ENCODE measurements around the gene PSMA7. TPM values are rescaled to one million over a fixed set of nuclear protein-coding genes. Genes with fewer than 3 reads are reported as not detected.

Gene PSMA7
- 422 and 425 TPM in 2 replicates for total RNA-seq

DNA sequence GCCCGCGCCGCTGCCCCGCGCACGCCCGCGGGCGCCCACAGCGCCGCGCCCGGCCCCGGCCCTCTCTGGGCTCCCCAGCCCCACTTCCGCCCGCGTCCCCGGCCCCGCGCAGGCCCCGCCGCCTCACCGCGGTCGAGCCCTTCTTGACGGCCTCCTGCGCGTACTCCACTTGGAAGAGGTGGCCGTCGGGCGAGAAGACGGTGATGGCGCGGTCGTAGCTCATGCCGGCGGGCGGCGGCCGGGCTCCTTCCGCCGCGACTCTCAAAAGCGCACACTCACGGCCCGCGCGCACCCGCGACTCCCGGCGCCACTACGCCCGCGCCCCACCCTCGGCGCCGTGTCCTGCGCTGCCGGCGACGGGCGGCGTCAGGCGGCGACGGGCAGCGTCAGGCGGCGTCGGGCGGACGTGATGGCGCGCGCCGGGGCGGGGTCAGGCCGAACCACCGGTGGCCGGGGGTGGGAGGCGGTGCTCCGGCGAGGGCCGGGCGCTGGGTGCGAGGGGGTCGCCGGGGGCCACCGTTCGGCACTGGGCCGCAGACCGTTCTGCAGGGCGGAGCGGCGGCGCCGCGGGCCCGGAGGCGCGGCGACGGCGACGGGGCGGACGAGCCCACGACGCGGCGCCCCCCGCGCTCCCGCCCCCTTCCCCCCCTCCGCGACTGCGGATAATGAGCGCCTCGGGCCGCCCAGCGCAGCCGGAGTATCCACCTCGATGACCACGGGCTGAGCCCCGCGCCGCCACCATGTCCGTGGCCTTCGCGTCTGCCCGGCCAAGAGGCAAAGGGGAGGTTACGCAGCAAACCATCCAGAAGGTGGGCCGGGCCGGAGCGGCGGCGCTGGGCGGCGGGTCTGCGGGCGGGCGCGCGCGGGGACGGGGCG lies at the start of gene PSMA7, which contains the start of gene SS18L1:
Gene PSMA7 (minus strand): TSS at position 314 of the 876 bp plus-strand sequence. CDS start 91 bp downstream, at position 223.
Gene SS18L1 (plus strand): TSS at position 689 of the 876 bp plus-strand sequence. CDS start 52 bp downstream, at position 741.
- DNase-seq (ENCODE audit: extremely low read depth, low read depth, low spot score) = no peak

DNA sequence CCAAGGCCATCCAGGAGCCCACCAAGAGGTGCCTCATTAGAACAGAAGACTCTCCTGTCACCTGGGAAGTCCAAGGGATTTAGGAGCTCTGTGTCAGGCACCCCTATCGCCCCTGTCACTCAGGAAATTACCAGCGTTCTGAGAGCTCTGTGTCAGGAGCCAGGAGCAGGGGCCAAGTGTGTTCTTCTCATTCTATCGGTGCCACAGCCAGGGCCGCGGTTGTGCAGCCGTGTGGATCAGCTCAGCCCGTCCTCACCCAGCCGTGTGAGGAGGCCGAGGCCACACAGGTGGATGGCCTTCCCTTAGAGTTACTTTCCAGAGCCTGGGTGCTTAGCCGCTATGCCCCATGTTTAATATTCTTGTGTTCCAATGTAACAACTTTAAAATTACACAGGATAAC lies 49.4 kb upstream of the PSMA7 start:
- no peak for DNase-seq (ENCODE audit: extremely low read depth, low read depth, low spot score)

DNA sequence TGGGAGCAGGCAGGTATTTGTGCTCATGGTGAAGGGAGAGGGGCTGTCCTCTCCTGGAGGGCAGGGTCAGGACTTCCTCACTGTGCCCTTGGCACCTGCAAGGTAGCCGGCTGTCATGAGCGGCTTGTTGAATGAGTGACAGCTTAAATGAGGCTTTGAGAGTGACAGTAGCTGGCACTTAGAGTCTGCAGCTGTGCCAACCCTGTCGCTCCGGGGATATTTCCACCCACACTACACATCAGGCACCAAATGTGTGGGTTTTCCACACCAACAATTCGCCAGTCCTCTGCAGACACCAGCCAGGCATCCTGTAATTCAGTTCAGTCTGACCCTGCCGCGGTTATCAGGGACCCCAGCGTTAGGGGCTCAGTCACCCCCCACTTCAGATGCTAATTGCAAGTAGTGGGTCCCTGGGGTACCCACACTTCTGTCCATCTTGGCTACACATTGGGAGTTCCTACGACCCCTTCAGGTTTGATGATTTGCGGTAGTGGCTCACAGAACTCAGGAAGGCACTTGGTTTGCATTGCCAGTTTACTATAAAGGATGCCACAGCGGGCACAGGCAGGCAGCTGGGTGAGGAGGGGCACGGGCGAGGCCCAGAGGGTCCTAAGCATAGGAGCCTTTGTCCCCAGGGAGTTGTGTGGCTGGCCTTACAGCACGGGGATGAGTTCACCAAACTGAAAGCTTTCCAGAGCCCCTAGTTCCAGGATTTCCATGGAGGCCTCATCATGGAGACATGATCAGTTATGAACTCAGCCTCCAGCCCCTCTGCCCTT lies 48.8 kb upstream of the PSMA7 start:
- no peak for DNase-seq (ENCODE audit: extremely low read depth, low read depth, low spot score)

DNA sequence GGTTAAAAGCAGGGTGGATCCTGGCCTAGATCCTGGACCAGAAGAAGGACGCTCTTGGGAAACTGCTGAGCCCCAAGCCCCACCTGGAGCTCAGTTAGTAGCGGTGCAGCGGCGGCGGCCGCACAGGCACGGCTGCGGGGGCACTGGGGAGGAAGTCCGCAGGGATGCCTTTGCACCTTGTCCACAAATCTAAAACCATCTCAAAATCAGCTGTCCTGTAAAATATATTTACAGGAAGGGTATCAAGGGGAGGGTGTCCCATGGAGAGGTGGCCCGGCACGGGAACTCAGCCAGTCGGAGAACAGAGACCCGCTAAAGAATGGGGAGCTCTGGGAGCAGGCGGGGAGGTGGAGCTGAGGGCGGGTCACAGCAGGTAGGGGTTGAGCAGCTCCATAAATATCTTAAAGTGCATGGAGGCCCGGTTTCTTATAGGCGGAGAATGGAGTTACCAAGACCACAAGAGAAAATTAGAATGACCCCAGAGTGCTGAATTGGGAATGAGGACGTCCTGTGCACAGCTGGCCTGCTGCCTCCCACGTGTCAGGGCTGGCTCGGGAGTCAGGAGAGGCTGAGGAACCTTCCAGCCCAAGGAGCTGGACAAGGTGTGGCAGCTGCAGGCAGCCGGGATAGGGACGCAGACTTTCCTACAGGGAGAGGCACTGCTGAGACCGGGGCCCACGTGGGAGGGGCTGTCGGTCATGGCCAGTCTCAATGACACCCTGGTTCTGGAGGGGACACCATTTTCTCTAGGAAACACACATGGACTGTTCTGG lies 47.6 kb upstream of the PSMA7 start:
- DNase-seq (ENCODE audit: extremely low read depth, low read depth, low spot score) = no peak

DNA sequence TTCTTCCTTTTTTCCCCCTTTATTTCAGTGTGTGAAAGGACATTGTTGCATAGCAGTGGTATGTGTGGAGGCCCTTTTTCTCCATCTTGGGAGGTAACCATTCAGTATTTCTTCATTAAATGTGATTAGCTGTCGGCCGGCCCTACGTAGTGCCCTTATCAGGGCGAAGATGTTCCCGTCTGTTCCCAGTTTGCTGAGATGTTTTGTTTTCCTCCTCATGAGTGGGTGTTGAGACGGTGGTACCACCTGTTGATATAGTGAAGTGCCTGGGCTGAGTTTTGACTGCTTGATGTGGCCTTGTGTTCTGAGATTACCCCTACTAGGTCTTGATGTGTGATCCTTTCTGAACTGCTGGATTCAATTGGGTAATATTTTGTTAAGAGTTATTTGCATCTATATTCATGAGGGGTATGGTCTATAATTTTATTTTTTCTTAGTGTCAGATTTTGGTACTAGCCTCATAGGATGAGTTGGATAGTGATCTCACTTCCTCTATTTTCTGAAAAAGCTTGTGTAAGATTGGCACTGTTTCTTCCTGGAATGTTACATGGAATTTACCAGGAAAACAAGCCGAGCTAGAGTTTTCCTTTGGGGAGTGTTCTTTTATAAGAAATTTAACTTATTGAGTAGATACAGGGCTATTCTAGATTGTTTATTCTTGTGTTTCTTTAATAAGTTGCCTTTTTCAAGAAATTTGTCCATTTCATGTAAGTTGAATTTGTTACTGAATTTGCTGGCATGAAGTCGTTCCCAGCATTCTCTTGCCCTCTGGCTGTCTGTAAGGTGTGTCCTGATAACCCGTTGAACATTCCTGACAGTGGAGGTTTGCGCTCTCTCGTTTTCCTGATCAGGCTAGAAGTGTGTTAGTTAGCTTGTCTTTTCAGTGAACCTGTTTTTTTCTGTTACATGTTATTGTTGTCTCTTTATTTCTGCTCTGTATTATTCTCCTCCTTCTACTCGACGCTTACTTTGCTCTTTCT lies 44.0 kb upstream of the PSMA7 start:
- no peak for DNase-seq (ENCODE audit: extremely low read depth, low read depth, low spot score)

DNA sequence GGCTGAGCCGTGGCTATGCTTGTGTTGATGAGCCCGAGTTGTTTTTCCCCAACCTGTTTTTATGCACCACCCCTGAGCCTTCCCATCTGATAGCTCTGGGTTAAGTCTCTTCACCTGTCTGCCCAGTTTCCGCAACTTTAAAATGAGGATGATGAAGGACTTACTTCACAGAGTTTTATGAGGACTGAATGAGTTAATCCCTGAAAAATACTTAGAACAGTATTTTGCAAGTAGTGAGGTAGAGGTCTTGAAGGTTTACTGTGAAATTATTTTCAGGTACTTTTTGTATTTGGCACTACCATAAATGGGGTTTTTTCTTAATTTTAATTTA lies 42.9 kb upstream of the PSMA7 start:
- DNase-seq (ENCODE audit: extremely low read depth, low read depth, low spot score) = no peak

DNA sequence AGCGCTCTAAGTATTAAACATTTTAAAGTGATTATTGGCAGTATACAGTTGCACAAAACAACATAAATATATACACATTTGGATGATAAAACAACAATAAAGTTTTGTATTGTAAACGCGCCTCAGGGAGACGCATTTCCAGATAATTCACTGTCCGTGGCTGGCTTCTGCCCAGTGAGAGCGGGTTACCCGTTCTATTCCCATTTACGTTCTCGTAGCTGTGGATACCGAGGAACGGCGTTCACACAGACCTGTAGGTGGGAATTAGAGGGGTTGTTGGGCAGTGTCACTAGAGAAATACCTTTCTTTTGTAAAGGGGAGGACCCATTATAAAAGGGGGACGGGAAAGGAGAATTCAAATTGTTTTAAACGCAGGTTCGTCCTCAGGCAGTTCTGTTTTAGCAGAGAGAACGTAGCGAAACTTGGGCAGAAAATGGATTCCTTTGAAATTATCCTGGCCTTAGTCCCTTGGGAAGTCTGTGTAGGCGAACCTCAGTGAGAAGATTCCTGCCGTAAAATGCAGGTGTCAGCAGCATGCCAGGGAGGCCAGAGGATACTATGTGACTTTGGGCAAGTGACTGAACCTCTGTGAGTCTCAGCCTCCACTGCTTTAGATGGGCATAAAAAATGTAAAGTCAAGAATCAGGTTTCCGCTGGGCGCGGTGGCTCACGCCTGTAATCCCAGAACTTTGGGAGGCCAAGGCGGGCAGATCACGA lies 40.4 kb upstream of the PSMA7 start:
- DNase-seq (ENCODE audit: extremely low read depth, low read depth, low spot score) = no peak

DNA sequence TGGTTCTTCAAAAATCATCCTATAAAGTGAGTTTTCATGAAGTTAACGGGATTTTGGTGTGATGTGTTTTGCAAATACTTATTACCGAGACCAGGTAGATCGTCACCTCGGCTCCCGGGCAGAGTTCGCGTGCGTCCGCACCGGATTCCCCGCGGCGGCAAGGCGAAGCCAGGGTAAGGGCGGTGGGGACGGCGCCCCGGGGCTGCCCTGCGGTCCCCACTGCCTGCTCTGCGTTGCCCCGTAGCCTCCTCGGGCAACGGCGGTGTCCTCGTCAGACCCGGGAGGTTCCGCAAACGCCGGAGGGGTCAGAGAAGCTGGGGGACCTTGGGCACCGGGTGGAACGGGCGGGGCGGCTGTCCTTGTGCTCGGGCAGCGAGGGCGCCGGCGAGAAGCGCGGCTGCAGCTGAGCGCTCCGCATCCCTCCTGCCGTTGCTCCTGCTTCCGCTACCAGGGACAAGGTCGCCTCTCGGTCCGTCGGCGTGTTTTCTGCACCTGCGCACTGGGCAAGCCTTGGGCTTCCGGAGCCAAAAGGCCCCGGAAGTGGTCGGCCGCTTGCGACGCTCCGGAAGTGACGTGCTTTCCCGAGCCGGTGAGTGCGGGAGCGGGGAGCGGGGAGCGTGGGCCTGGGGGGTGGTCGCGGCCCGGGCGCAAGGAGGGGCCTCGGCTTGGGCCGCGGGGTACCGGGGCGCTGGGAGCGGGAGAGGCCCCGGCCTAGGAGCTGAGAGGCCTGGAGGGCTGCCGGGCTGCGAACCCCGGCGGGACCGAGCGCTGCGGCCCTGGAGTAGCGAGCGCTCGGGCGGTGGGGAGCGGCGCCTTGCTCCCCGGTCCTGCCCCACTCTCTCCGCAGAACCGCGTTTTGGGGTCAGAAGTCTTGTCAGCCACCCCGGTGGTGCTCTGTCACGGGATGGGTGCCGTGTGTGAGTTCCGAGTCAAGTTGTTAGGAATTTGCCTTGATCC lies 39.6 kb upstream of the PSMA7 start, which contains the start of gene MTG2:
Gene MTG2 (plus strand): TSS at position 560 of the 957 bp plus-strand sequence. CDS start 10,393 bp downstream, outside the sequence.
- no peak for DNase-seq (ENCODE audit: extremely low read depth, low read depth, low spot score)

DNA sequence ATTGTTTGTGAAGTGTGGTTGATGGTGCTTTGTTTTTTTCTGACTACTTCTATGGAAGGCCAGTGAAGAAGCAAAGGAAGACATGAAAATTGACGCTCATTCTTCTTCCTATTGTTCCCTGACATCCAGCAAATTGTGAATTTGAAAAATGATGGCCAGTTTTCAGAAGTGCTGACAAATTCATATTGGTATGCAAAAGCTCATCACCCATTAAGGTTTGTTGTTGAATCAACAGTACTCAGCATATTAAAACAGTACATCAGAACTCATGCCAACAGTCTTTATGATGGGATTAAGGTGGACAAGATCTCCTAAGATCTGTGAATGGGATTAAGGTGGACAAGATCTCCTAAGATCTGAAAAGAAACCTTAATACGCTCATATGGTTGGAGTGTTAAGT lies 38.6 kb upstream of the PSMA7 start:
- no peak for DNase-seq (ENCODE audit: extremely low read depth, low read depth, low spot score)

DNA sequence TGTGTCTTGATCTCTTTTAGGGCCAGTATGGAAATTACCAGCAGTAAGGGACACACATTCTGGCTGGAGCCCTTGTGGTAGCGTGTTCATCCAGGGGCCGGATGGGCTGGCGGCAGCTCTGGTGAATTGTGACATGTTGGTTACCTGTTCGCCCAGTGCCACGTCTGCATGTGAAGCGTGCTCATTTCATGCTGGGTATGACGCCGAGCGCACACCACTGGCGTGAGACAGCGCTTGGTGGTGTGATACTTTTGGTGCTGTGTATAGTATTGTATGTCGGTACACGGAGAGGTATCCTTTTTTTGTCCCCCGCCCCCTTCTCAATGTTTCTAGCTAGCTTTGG lies 35.9 kb upstream of the PSMA7 start:
- no peak for DNase-seq (ENCODE audit: extremely low read depth, low read depth, low spot score)

DNA sequence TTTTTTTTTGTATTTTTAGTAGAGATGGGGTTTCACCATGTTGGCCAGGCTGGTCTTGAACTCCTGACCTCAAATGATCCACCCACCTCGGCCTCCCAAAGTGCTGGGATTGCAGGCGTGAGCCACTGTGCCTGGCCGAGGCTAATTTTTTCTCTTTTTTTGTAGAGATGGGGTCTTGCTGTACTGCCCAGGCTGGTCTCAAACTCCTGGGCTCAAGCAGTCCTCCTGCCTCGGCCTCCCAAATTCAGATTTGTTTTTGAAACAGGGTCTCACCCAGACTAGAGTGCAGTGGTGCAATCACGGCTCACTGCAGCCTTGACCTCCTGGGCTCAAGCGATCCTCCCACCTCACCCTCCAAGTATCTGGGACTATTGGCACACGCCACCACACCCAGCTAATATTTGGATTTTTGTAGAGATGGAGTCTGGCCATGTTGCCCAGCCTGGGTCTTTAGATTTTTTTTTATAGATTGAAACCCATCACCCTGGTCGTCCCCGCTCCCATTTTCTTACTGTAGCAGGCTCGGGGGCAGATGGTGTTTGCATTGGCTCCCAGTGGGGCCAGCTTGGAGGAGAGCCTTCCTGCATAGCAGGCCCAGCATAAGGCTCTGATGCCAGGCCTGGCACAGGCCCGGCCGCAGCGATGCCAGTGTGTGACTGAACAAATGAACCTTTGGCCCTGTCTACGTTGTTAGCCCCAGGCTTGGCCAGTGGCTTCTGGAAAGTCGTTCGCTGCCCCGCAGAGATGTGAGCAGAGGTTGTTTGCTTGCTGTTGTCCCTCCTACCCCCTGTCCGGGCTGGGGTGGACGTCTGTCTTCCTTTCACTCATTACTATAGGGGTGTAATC lies 35.3 kb upstream of the PSMA7 start:
- no peak for DNase-seq (ENCODE audit: extremely low read depth, low read depth, low spot score)

DNA sequence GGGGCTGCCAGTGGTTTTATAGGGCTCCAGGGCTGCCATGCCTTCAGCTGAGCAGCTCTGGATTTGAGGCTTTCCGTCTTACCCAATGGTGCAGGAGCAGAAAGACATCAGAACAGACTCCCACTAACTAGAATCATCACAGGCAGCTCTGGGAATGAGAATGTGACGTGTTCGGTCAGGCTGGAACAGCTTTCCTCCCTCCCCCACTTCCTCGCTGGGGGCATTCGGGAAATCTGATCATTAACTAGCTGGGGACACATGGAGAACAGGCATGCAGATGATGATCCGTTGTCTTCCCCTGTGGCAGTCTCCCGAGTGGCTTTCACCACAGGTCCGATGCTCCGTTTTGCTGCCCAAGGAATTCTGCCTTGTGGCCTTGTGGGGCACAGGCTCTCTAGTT lies 34.1 kb upstream of the PSMA7 start:
- no peak for DNase-seq (ENCODE audit: extremely low read depth, low read depth, low spot score)

DNA sequence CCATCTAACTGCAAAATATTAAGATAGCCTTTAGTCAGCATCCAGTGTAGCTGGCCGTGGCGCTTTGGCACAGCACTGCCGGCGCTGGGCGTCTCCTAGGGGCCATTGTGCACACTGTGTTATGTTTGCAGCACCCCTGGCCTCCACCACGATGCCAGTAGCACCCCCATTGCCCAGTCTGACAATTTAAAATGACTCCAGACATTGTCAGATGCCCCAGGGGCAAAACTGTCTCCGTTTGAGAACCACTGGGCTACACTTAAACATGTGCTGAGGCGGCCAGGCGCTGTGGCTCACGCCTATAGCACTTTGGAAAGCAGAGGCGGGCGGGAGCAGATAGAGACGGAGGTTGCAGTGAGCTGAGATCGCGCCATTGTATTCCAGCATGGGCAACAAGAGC lies 33.7 kb upstream of the PSMA7 start:
- no peak for DNase-seq (ENCODE audit: extremely low read depth, low read depth, low spot score)

DNA sequence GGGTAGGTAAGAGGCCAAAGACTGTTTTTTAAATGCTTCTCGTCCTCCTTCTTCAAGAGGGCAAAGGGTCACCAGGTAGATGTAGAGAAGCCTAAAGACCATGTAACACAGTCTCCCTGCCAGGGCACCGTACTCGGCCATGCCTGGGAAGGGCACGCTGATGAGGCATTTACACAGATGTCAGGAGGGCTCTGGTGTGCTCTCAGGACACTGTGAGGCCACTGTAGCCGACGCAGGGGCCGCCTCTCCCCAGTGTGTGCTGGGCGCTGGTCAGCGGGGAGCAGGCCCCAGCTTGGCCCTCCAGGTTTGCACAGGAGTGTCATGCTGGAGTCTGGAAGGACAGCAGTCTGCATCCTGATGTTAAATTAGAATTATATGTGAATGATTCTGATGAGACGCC lies 32.5 kb upstream of the PSMA7 start:
- DNase-seq (ENCODE audit: extremely low read depth, low read depth, low spot score) = no peak

DNA sequence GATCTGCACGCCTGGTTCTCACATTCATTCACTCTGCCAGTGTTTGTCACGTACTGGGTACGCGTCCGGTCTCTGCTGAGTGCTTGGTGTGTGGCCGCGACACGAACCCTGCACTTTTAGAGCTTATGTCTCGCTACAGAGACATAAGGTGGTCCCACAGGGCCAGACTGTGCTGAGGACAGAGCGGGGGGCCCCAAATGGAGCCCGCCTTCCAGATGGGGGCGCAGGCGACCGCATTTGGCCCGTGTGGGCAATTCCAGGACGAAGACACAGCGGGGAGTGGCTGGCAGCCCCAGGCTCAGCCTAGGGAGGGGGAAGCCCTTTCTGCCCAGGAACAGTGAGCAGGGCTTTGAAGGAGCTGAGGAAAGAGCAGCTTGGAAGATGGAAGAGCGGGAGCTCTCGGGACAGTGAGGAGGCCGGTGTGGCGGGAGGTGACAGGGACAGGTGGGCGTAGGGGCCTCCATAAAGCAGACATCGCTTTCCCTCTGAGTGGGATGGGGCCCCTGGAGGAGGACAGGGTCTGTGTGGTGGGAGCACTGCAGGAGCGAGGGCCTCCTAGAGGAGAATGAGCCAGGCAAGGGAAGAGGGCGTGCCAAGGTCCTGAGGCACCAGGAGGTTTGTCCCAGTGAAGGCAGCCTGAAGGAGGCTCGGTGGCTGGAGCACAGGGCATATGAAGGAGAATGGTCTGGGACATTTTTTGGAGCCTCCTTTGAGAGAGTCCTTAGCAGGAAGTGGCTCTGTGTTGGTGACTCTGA lies 31.9 kb upstream of the PSMA7 start:
- DNase-seq (ENCODE audit: extremely low read depth, low read depth, low spot score) = no peak

DNA sequence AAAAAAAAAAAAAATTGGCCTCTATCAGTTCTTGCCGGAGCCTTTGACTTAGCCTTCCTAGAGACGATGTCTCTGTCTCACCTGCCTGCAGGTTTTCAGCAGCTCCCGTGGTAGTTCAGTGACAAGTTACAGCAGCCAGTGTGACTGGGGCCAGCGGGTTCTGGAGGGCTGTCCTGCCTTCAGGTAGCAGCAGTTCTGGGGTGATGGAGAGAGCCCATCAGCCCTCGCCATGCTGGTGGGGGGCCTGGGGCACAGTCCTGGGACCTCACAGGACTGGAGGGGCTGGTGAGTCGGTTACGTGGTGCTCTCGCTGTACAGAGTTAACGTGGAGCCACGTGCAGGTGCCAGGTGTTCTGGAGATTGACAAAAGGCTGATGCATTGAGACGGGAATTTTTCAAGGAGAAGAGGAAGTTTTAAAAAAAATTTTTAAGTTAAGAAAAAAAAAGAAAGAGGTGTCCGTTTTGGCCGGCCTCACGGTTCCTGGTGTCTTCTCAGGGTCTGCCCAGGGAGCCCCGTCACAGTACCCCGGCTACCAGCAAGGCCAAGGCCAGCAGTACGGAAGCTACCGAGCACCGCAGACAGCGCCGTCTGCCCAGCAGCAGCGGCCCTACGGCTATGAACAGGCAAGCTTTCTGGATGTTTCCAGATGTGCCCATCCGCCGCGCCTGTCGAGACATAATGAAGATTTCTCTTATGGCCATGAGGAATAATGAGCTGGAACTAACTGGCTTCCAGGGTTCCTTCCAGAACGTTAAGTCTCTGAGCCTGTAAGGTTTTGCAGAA lies 31.0 kb upstream of the PSMA7 start:
- DNase-seq (ENCODE audit: extremely low read depth, low read depth, low spot score) = no peak
